ENCODE measurements around the gene POTEB3.
"Not testable (repeated sequence)": the region's sequence is repeated elsewhere in the genome, so short reads cannot be mapped to it uniquely, and the experiment has no call there.

Gene POTEB3

DNA sequence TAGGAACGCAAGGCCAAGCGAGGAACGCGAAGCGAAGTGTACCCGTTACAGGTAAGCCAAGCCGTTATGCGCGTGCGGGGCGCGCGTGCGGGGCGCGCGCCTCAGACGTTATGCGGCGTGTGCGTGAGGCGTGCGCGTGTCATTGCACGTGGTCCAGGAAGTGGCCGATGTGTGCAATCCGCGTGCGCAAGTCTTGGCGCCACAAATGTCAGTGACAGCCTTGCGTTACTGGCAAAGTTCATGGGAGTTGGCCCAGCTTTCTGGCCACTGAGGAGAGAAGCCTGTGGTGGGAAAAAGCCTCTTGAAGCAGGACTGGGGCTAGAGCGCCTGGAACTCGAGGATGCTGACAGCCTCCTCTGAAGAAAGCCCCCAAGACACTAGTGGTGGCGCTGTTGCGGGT lies at the start of gene POTEB3:
TSS of gene POTEB3 (minus strand) at position 101 of the 400 bp plus-strand sequence. CDS start 488 bp downstream, outside the sequence.
- not testable (repeated sequence) for DNase-seq

DNA sequence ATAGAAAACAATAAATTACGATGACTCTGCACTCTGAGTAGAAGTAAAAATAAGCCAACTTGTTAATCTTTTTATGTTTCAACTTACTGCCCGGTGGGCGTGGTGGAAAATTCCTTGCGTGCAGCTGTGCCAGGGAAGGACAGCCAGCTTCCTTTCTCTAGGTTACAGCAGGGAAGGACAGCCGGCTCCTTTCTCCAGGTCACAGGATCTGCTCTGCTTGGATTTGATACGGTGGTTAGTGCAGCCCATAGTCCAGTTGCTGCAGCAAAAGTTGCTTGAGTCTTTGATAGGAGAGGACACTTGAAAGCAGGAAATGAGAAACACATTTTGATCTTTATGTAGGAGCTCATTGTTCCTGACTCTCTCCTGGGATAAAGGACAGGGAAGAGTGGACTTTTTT lies 13.4 kb upstream of the POTEB3 start:
- not testable (repeated sequence) for DNase-seq

DNA sequence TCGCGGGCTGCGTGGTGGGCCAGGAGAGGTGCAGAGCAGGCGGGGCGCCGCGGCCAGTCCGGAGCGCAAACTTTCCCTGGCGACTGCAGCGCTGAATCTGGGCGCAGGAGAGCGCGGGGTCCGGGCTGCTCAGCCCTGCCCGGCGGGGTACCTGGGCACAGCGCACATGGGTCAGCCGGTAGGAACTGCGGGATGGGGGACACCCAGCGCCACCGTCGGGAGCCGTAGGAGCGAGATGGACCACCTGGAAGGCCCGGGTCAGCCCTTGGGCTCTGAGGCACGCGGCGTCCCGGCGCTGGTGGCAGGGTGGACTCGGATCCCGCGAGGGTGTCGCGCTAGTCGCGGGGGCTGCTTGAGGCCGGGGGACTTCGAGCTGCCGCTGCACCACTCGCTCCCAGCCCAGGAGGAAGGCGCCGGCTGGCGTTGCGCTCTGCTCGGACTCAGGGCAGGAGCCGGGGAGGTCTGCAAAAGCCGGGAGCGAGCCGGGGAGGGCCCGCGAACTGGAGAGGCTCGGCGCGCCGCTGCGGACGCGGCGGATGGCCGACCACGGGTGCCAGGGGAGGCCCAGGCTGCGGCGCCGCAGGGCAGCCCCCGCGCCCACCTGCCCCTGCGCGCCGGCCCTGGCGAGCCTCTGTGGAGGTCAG lies 11.7 kb upstream of the POTEB3 start:
- DNase-seq: not testable (repeated sequence)

DNA sequence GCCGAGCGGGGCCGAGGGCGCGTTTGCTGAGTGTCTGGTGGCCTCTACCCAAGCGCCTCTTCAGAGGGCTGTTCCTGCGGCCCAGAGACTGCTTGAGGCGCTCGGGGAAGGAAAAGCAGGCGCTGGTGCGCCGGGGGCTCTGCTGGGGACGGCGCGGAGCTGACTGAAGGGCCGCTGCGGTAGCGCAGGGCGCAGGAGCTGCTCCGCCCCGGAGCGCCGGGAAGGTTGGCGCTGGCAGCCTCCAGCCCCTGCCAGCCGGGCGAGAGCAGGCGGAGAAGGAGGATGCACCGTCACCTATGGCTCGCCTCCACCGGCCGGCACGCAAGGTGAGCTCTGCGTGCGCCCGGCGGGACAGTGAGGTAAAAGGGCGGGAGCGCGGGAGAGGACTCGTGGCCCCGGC lies 11.2 kb upstream of the POTEB3 start:
- DNase-seq: not testable (repeated sequence)

DNA sequence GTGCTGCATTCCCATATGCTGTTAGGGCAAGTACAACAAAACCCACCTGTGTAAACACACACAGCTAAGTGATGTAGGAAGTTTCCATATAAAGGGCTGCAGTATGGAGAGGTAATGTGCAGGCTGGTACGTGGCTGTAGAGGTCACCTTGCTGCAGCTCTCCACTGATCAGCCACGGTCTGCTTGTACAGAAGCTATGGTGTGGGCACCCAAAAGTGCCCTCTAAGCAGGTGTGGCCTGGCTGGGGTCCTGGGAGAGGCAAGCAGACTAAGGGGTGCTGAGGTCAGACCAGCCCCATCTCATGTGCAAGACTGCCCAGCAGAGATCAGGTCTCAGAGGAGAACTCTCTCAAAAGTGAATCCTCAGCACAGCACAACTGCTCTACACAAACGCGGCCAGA lies 32.9 kb downstream of the POTEB3 start:
- not testable (repeated sequence) for DNase-seq

DNA sequence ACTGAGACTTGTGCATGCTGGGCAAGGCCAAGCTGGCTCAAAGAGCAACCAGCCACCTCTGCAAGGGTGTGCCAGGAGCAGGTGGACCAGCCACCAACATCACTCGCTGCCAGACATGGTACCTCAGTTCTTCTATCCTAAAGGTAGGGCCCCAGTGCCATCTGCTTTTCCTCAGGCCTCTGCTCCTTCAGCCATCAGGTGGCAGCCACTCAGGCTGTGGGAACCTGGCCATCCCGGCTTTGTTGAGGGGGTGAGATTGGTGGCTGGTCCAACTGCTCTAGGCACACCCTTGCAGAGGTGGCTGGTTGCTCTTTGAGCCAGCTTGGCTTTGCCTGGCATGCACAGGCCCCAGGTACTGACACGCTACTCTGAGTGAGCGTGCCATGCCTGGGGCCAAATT lies 38.8 kb downstream of the POTEB3 start:
- DNase-seq: not testable (repeated sequence)

DNA sequence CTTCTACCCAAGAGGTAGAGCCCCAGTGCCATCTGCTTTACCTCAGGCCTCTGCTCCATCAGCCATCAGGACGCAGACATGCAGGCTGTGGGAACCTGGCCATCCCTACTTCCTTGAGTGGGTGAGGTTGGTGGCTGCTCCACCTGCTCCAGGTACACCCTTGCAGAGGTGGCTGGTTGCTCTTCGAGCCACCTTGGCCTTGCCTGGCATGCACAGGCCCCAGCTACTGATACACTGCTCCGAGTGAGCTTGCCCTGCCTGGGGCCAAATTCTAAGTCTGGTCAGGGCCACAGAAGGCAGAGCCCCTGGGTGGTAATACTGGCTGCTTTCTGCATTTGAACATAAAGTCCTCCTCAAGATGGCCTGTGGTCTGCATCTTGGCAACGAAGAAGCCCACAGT lies 41.2 kb downstream of the POTEB3 start:
- not testable (repeated sequence) for DNase-seq

- DNase-seq: not testable (repeated sequence)
Measured at GRCh38 chr15:21398511-21398910, 41.8 kb downstream of the POTEB3 start.

DNA sequence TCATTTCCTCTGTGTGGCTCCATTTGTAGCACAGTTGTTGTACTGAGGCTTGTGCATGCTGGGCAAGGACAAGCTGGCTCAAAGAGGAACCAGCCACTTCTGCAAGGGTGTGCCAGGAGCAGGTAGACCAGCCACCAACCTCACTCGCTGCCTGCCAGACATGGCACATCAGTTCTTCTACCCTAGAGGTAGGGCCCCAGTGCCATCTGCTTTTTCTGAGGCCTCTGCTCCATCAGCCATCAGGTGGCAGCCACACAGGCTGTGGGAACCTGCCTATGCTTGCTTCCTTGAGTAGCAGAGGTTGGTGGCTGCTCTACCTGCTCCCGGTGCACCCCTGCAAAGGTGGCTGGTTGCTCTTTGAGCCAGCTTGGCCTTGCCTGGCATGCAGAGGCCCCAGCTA lies 42.6 kb downstream of the POTEB3 start:
- not testable (repeated sequence) for DNase-seq

DNA sequence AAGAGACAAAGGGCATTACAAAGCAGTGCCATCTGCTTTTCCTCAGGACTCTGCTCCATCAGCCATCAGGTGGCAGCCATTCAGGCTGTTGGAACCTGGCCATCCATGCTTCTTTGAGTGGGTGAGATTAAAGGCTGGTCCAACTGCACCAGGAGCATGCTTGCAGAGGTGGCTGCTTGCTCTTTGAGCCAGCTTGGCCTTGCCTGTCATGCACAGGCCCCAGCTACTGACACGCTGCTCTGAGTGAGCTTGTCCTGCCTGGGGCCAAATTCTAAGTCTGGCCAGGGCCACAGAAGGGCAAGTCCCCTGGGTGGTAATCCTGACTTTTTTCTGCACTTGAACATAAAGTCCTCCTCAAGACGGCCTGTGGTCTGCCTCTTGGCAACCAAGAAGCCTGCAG lies 43.1 kb downstream of the POTEB3 start:
- not testable (repeated sequence) for DNase-seq

DNA sequence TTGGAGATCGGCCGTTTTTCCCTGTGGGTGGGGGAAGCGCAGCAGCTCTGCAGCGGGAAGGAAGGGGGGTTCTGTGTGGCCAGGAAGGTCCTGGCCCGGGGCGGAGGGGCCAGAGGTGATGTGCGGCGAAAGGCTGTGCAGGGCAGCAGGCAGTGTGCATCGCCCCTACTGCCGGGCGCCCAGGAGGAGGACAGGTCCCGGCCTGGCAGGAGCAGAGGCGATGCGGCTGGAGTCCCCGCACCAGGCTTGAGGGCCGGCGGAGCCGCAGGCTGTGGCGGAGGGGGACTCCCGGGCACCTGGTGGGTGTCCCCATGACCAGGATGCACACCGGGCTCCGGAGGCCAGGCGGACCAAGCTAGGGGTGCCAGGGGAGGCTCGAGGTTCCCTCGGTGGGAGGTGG lies 54.3 kb downstream of the POTEB3 start:
- not testable (repeated sequence) for DNase-seq

- DNase-seq: not testable (repeated sequence)
Measured at GRCh38 chr15:21383866-21384485, 56.3 kb downstream of the POTEB3 start.

GRCh38 chr15:21373682-21374081 lies 66.6 kb downstream of the POTEB3 start:
- DNase-seq: not testable (repeated sequence)

- DNase-seq: not testable (repeated sequence)
Measured at GRCh38 chr15:21369177-21369576, 71.1 kb downstream of the POTEB3 start.

GRCh38 chr15:21368625-21369024 lies 71.7 kb downstream of the POTEB3 start:
- DNase-seq: not testable (repeated sequence)

All from activated CD4-positive, CD25-positive, alpha-beta regulatory T cell treated with anti-CD3 and anti-CD28 coated beads, Interleukin-2, amount 50 U/mL, for 72 hours (primary cell).